ENCODE data around the gene MYO10. TPM values are rescaled to one million over a fixed set of nuclear protein-coding genes. Genes with fewer than 3 reads are reported as not detected.

Gene MYO10
- total RNA-seq, 1 experiment from 2014 or later: 71.9 TPM

DNA sequence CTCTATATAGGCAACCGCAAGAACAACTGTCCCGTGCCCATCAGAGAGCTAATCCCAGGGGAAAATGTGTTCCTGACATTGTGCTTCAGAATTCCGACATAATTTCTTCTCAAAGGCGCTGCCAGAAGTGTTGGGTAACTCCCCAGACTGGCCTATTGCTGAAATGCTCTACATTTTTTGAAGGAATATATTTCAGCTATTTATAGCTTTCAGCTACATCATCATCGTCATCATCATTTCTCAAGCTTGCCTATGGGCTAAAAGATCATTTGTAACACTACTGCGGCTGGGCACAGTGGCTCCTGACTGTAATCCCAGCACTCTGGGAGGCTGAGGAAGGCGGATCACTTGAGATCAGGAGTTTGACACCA, 49.7 kb downstream of the MYO10 start:
- DNase-seq (ENCODE audit: low read depth, low spot score): no peak
- no peaks in the 10 kb centered on the region for H3K27me3 ChIP-seq (ENCODE audit: control insufficient read depth, insufficient read depth, low read length)
- peaks cover 75% of the 10 kb centered on the region for H3K4me1 ChIP-seq (ENCODE audit: control insufficient read depth, insufficient read depth, low read length)
- in situ Hi-C loops (cut with HindIII; ENCODE audit: low pct_unique_long_range_greater_than_20kb, low sequenced_read_pairs) (no loop called here), intact Hi-C loops (cut with micrococcal nuclease; ENCODE audit: unreplicated experiment) (no loop called here)
- no peaks in the 10 kb centered on the region for H3K36me3 ChIP-seq (ENCODE audit: control insufficient read depth, insufficient read depth, low read length)
- ChIA-PET CTCF (no interaction called here), POLR2A (interaction anchor here (0.5 kb wide), 1 partner anchor 223 kb away, joined by 6 read pairs; no protein-coding TSS in a partner anchor)
- TF ChIP-seq TCF7L2 (IDR thresholded peaks at IDR 0.05; ENCODE audit: low read depth, low read length) (no peak), SIN3A (IDR thresholded peaks at IDR 0.05; ENCODE audit: borderline replicate concordance, insufficient read depth, low read depth, low read length) (no peak), POLR2AphosphoS5 (IDR thresholded peaks at IDR 0.05; ENCODE audit: low read depth, low read length) (no peak)
- TF ChIP-seq, protein P1, sequence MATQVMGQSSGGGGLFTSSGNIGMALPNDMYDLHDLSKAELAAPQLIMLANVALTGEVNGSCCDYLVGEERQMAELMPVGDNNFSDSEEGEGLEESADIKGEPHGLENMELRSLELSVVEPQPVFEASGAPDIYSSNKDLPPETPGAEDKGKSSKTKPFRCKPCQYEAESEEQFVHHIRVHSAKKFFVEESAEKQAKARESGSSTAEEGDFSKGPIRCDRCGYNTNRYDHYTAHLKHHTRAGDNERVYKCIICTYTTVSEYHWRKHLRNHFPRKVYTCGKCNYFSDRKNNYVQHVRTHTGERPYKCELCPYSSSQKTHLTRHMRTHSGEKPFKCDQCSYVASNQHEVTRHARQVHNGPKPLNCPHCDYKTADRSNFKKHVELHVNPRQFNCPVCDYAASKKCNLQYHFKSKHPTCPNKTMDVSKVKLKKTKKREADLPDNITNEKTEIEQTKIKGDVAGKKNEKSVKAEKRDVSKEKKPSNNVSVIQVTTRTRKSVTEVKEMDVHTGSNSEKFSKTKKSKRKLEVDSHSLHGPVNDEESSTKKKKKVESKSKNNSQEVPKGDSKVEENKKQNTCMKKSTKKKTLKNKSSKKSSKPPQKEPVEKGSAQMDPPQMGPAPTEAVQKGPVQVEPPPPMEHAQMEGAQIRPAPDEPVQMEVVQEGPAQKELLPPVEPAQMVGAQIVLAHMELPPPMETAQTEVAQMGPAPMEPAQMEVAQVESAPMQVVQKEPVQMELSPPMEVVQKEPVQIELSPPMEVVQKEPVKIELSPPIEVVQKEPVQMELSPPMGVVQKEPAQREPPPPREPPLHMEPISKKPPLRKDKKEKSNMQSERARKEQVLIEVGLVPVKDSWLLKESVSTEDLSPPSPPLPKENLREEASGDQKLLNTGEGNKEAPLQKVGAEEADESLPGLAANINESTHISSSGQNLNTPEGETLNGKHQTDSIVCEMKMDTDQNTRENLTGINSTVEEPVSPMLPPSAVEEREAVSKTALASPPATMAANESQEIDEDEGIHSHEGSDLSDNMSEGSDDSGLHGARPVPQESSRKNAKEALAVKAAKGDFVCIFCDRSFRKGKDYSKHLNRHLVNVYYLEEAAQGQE (IDR thresholded peaks at IDR 0.05; ENCODE audit: insufficient read depth in 1 of 2, low read depth in 2 of 2, low read length in 1 of 2): no peak
- TF ChIP-seq, protein P2, sequence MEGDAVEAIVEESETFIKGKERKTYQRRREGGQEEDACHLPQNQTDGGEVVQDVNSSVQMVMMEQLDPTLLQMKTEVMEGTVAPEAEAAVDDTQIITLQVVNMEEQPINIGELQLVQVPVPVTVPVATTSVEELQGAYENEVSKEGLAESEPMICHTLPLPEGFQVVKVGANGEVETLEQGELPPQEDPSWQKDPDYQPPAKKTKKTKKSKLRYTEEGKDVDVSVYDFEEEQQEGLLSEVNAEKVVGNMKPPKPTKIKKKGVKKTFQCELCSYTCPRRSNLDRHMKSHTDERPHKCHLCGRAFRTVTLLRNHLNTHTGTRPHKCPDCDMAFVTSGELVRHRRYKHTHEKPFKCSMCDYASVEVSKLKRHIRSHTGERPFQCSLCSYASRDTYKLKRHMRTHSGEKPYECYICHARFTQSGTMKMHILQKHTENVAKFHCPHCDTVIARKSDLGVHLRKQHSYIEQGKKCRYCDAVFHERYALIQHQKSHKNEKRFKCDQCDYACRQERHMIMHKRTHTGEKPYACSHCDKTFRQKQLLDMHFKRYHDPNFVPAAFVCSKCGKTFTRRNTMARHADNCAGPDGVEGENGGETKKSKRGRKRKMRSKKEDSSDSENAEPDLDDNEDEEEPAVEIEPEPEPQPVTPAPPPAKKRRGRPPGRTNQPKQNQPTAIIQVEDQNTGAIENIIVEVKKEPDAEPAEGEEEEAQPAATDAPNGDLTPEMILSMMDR (IDR thresholded peaks at IDR 0.05): no peak
- no peak overlapping the region for H3K4me3 ChIP-seq (ENCODE audit: low read depth in 2 of 2, low read length in 2 of 2)
- ATAC-seq: no peak
- no TSS peak for BruUV-seq (replicated peaks)
- H3K9me3 ChIP-seq (ENCODE audit: control insufficient read depth, insufficient read depth, low read depth, low read length): no peaks in the 10 kb centered on the region
- peak overlapping the region; percentile 44 for H3K27ac ChIP-seq (ENCODE audit: low read length)

DNA sequence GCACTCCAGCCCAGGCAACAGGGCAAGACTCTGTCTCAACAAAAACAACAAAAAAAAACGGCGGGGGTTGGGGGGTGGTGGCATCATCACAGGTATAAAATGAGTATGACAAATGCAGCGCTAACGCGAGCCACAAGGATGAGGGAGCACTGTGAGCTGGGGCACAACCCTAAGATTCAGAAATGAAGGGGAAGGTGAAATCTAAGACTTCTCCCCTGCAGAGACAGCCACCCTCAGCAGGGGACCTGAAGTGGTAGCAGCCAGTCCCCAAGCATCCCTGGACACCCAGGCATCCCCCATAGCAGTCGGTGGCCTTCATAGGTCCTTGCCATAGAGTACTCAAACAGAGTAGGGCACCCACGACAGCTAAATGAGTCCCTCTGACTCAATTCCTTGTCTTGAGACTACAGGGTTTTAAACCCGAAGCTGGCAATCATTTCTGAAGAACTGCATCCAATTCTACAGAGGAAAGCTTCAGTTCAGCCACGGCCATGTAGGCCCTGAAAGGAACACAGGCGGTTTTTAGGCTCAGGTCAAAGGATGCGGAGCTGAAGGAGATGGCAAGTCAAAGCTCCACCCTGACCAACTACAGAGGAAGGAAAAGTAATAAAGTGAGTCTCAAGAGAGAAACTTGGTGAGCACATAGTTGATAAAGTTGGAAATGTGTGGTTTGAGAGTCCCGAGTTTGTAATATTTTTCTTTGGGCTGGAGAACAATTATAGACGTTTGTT, 50.3 kb downstream of the MYO10 start:
- intact Hi-C loops (cut with micrococcal nuclease; ENCODE audit: unreplicated experiment) (no loop called here), in situ Hi-C loops (cut with HindIII; ENCODE audit: low pct_unique_long_range_greater_than_20kb, low sequenced_read_pairs) (no loop called here)
- H3K27ac ChIP-seq (ENCODE audit: low read length): peak overlapping the region; percentile 44
- H3K36me3 ChIP-seq (ENCODE audit: control insufficient read depth, insufficient read depth, low read length): no peaks in the 10 kb centered on the region
- no TSS peak for BruUV-seq (replicated peaks)
- ATAC-seq (no peak), DNase-seq (ENCODE audit: low read depth, low spot score) (no peak)
- H3K27me3 ChIP-seq (ENCODE audit: control insufficient read depth, insufficient read depth, low read length): no peaks in the 10 kb centered on the region
- H3K4me3 ChIP-seq (ENCODE audit: low read depth in 2 of 2, low read length in 2 of 2): no peak overlapping the region
- no peaks in the 10 kb centered on the region for H3K9me3 ChIP-seq (ENCODE audit: control insufficient read depth, insufficient read depth, low read depth, low read length)
- TF ChIP-seq POLR2AphosphoS5 (IDR thresholded peaks at IDR 0.05; ENCODE audit: low read depth, low read length) (no peak), SIN3A (IDR thresholded peaks at IDR 0.05; ENCODE audit: borderline replicate concordance, insufficient read depth, low read depth, low read length) (no peak), TCF7L2 (IDR thresholded peaks at IDR 0.05; ENCODE audit: low read depth, low read length) (no peak)
- TF ChIP-seq, protein P2 (IDR thresholded peaks at IDR 0.05): no peak
- TF ChIP-seq, protein P1 (IDR thresholded peaks at IDR 0.05; ENCODE audit: insufficient read depth in 1 of 2, low read depth in 2 of 2, low read length in 1 of 2): no peak
- H3K4me1 ChIP-seq (ENCODE audit: control insufficient read depth, insufficient read depth, low read length): peaks cover 75% of the 10 kb centered on the region
- ChIA-PET CTCF (no interaction called here), POLR2A (no interaction called here)

Measured in Panc1 (cell line).